ENCODE data around the gene SLC39A3. TPM values are rescaled to one million over a fixed set of nuclear protein-coding genes. Genes with fewer than 3 reads are reported as not detected.

The SLC39A3 gene
- total RNA-seq, 2 experiments from 2014 or later, result 31.5 to 37.5 TPM

GRCh38 chr19:2732157-2732725 is 7.6 kb downstream of the SLC39A3 start:
- CTCF ChIA-PET, result no interaction called here
- DNase-seq, result no peak
- Mint-ChIP-seq H3K4me1 (no peaks in the 10 kb centered on the region), H3K4me3 (no peak overlapping the region), H3K27me3 (no peaks in the 10 kb centered on the region), H3K27ac (no peak overlapping the region), H3K36me3 (ENCODE audit: low read depth) (peaks cover 21% of the 10 kb centered on the region), H3K9me3 (no peaks in the 10 kb centered on the region)
- POLR2A ChIA-PET, result no interaction called here

GRCh38 chr19:2731181-2731995 is 8.4 kb downstream of the SLC39A3 start:
- Mint-ChIP-seq H3K27me3 (peaks cover 2% of the 10 kb centered on the region), H3K36me3 (ENCODE audit: low read depth) (peaks cover 13% of the 10 kb centered on the region), H3K4me3 (no peak overlapping the region), H3K27ac (no peak overlapping the region), H3K4me1 (no peaks in the 10 kb centered on the region), H3K9me3 (no peaks in the 10 kb centered on the region)
- ChIA-PET POLR2A (no interaction called here), CTCF (no interaction called here)
- DNase-seq, result no peak

DNA sequence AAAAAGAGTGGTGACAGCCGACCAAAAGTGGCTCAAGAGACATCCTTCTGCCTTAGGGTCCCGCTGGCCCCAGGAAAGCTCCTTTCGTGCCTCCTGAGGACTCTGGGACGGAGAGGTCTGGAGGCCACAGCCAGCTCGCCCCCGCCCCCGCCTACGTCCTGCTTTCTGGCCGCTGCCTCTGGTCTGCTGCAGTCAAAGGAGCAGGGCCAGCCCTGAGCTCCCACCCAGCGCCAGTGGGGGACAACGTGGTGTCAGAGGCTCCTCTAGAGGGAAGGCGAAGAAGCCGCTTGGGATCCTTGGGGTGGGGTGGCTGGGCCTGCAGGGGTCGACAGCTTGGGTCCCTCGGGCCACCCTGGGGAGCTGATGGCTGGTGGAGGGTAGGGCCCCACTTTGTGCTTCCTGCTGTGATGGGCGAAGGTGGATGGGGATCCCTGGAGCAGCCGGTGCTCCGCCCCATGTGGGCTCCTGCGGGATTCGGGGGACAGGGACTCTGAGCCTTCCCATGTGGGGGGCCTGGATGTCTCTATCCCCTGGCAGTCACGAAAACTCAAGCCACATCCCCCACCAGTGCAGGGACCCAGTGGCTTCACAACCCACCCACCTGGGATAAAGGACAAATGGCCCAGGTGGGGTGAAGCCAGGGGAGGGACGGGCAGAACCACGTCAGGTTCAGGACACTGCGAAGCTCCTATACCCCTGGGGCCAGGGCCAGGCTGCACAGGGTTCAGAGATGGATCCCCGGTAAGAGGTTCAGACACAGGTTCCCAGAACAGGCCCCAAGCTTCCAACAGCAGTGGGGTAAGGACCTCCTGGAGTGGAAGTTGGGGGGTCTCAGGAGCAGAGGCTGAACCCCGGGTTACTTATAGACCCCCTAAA is 9.6 kb downstream of the SLC39A3 start:
- Mint-ChIP-seq H3K36me3 (ENCODE audit: low read depth) (peaks cover 4% of the 10 kb centered on the region), H3K4me3 (no peak overlapping the region), H3K27me3 (peaks cover 5% of the 10 kb centered on the region), H3K4me1 (no peaks in the 10 kb centered on the region), H3K27ac (no peak overlapping the region), H3K9me3 (no peaks in the 10 kb centered on the region)
- CTCF ChIA-PET, result interaction anchor here (0.5 kb wide), 1 partner anchor 1611 kb away, joined by 3 read pairs; no protein-coding TSS in a partner anchor
- no peak for DNase-seq
- POLR2A ChIA-PET, result no interaction called here

- H3K36me3 Mint-ChIP-seq (ENCODE audit: low read depth), result no peaks in the 10 kb centered on the region
- CTCF ChIA-PET, result interaction anchor here (1.4 kb wide), 1 partner anchor 21 kb away, joined by 4 read pairs; no protein-coding TSS in a partner anchor
- H3K27ac Mint-ChIP-seq, result no peak overlapping the region
- H3K9me3 Mint-ChIP-seq, result no peaks in the 10 kb centered on the region
- POLR2A ChIA-PET, result no interaction called here
- no peaks in the 10 kb centered on the region for H3K4me1 Mint-ChIP-seq
- H3K4me3 Mint-ChIP-seq, result no peak overlapping the region
- DNase-seq, result no peak
- H3K27me3 Mint-ChIP-seq, result peaks cover 7% of the 10 kb centered on the region
These were observed 10.9 kb downstream of the SLC39A3 start for GRCh38 chr19:2728783-2729387.

DNA sequence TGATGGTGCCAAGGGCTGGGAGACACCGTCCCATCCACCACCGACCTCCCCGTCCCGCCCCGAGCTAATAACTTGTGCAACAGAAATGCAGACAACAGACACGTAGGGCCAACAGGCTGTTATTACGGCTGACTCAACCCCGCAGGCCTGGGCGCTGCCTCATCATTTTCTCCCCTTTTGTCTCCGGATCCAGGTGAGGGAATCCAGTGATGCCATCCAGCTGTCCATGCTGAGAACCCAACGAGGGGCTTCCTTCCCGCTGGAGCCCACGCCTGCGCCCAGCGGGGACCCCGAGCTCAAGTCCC is 12.2 kb downstream of the SLC39A3 start:
- CTCF ChIA-PET, result no interaction called here
- H3K27ac Mint-ChIP-seq, result no peak overlapping the region
- no peaks in the 10 kb centered on the region for H3K9me3 Mint-ChIP-seq
- H3K36me3 Mint-ChIP-seq (ENCODE audit: low read depth), result no peaks in the 10 kb centered on the region
- no peaks in the 10 kb centered on the region for H3K4me1 Mint-ChIP-seq
- POLR2A ChIA-PET, result no interaction called here
- peaks cover 7% of the 10 kb centered on the region for H3K27me3 Mint-ChIP-seq
- no peak for DNase-seq
- no peak overlapping the region for H3K4me3 Mint-ChIP-seq

- DNase-seq, result no peak
- Mint-ChIP-seq H3K4me3 (no peak overlapping the region), H3K36me3 (ENCODE audit: low read depth) (no peaks in the 10 kb centered on the region), H3K9me3 (no peaks in the 10 kb centered on the region), H3K27ac (no peak overlapping the region), H3K4me1 (no peaks in the 10 kb centered on the region), H3K27me3 (peaks cover 10% of the 10 kb centered on the region)
- POLR2A ChIA-PET, result no interaction called here
- CTCF ChIA-PET, result no interaction called here
These were observed 12.7 kb downstream of the SLC39A3 start for GRCh38 chr19:2726904-2727639.

DNA sequence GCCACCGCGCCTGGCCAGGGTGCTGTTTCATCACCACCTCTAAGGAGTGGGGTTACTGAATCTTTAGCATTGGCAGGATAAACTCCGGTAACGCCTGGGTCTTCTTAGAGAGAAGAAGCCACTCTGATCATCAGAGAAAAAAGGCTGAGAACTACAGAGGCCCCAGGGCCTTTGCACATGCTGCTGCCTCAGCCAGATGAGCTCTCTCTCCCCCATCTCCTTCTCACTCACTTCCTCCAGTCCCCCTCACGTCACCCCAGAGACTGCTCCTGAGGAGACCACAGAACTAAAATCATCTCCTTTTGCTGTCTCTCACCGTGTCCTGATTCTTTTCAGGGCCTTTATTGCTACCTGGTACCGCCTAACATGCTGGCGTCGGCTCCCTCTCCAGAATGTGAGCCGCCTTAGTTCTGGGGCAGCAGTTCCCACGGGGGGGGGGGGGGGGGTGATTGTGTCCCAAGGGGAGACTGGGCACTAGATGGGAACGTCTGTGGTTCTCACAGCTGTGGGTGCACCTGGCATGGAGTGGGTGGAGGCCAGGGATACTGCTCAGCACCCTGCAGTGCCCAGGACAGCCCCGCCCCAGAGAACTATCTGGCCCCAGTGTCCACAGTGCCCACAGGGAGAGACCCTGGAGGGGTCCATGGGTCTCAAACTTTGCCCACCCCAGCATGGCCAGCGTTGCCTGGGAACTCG is 13.5 kb downstream of the SLC39A3 start:
- no peaks in the 10 kb centered on the region for H3K9me3 Mint-ChIP-seq
- ChIA-PET CTCF (no interaction called here), POLR2A (no interaction called here)
- no peaks in the 10 kb centered on the region for H3K36me3 Mint-ChIP-seq (ENCODE audit: low read depth)
- no peak overlapping the region for H3K27ac Mint-ChIP-seq
- H3K27me3 Mint-ChIP-seq, result peaks cover 16% of the 10 kb centered on the region
- H3K4me3 Mint-ChIP-seq, result no peak overlapping the region
- no peak for DNase-seq
- H3K4me1 Mint-ChIP-seq, result peaks cover 3% of the 10 kb centered on the region

DNA sequence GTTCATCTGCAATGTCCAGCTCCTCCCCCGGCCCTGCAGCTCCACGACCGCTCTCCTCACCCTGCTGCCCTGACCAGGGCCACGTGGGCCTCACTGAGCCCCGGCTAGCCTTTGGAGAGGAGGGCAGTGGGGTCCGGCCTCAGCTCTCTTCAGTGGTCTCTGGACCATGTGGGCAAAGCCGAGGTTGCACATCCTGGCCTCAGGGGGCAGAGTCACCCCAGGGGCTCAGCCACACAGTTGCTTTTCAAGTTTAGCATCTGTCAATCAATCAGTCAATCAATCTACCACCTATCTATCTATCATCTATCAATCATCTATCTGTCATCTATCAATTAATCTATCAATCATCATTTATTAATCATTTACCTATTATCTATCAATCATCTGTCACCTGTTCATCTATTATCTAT is 15.7 kb downstream of the SLC39A3 start:
- DNase-seq, result no peak
- no peak overlapping the region for H3K4me3 Mint-ChIP-seq
- CTCF ChIA-PET, result no interaction called here

DNA sequence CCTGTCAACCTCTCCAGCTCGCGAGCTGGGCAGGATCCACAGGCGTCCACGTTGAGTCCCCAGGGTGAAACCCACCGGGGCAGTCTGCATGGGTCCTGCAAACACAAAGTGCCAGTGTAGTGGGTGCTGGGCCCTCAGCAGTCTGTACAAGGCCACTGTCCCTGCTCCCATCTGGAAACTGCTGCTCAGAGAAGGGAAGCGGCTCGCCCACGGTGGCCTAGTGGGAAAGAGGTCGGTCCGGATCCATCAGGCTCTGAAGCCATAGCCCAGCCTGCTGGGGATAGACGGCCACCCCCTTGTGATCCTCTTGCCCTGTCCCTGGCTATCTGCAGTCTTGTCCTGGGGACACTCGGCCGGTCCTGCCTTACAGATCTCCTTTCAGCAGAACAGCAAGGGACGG is 16.1 kb downstream of the SLC39A3 start:
- no peak overlapping the region for H3K27ac Mint-ChIP-seq
- no peaks in the 10 kb centered on the region for H3K9me3 Mint-ChIP-seq
- no peak overlapping the region for H3K4me3 Mint-ChIP-seq
- no peak for DNase-seq
- H3K36me3 Mint-ChIP-seq (ENCODE audit: low read depth), result no peaks in the 10 kb centered on the region
- H3K4me1 Mint-ChIP-seq, result peaks cover 3% of the 10 kb centered on the region
- ChIA-PET POLR2A (no interaction called here), CTCF (interaction anchor here (1.2 kb wide), 1 partner anchor 26 kb away, joined by 3 read pairs; no protein-coding TSS in a partner anchor)
- peaks cover 25% of the 10 kb centered on the region for H3K27me3 Mint-ChIP-seq

More for the DNA sequence above, 15.7 kb downstream of the SLC39A3 start:
- POLR2A ChIA-PET, result no interaction called here
- H3K36me3 Mint-ChIP-seq (ENCODE audit: low read depth), result no peaks in the 10 kb centered on the region
- H3K9me3 Mint-ChIP-seq, result no peaks in the 10 kb centered on the region
- peaks cover 24% of the 10 kb centered on the region for H3K27me3 Mint-ChIP-seq
- peaks cover 3% of the 10 kb centered on the region for H3K4me1 Mint-ChIP-seq
- H3K27ac Mint-ChIP-seq, result no peak overlapping the region

DNA sequence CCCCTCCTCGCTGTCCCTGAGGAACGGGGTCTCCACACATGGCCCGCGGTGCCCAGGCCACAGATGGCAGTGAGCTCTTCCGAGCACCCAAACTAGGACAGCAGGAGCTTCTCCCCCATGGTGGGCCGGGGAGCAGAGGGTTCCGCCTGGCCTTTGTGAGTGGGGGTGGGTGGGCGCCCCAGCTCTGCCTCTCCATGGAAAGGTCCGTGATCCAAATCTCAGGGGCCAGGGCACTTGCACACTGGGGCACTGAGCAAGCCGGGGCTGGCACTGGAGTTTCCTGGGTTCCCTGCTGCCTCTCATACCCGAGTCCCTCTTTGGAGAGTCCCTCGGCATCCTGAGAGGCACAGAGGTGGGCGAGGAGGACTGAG is 16.5 kb downstream of the SLC39A3 start:
- no peaks in the 10 kb centered on the region for H3K9me3 Mint-ChIP-seq
- CTCF ChIA-PET, result interaction anchor here (0.6 to 1.2 kb wide), 2 partner anchors 27 to 1027 kb away, joined by 3 read pairs; no protein-coding TSS in a partner anchor
- POLR2A ChIA-PET, result no interaction called here

DNA sequence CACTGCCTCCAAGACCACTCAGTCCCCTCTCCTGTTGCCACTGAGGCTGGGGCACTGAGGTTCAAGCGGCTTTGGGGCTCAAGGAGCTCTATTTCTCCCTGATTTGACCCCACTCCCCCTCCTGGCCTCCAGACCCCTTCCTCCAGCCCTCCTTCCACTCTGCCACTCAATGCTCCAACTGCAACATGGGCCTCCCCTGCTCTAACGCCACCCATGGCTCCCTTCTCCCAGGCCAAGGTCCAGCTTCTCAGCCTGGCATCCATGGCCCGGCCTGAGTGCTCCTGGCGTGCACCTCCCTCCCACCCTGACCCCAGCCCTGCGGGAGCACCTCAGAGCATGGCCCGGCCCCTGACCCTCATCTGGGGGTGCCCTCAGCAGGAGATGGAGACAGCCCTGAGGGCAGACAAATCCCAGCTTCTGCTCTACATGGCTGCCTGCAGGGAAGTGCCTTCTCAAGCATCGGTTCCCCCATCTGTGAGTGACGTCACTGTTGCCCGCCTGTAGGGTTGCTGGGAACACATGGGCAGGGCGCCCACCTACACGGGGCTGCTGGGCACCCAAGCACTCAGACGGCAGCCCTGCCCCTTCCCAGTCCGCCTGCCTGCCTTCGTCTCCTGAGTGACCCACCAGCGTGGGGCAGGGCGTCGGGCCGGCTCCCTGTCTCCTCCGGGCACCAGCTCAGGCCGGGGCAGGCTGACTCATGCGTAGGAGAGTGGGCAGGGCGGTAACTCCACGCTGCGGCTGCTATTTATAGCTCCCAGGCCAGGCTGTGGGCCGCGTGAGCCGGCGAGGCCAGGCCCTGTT is 17.1 kb downstream of the SLC39A3 start:
- ChIA-PET CTCF (interaction anchor here (0.6 to 1.2 kb wide), 2 partner anchors 27 to 1027 kb away, joined by 3 read pairs; no protein-coding TSS in a partner anchor), POLR2A (no interaction called here)
- H3K9me3 Mint-ChIP-seq, result no peaks in the 10 kb centered on the region
- H3K4me3 Mint-ChIP-seq, result no peak overlapping the region
- H3K27me3 Mint-ChIP-seq, result peaks cover 25% of the 10 kb centered on the region
- H3K36me3 Mint-ChIP-seq (ENCODE audit: low read depth), result no peaks in the 10 kb centered on the region
- no peak for DNase-seq
- no peak overlapping the region for H3K27ac Mint-ChIP-seq
- peaks cover 3% of the 10 kb centered on the region for H3K4me1 Mint-ChIP-seq

More for the DNA sequence above, 16.5 kb downstream of the SLC39A3 start:
- Mint-ChIP-seq H3K36me3 (ENCODE audit: low read depth) (no peaks in the 10 kb centered on the region), H3K27ac (no peak overlapping the region), H3K4me3 (no peak overlapping the region), H3K4me1 (peaks cover 3% of the 10 kb centered on the region), H3K27me3 (peaks cover 25% of the 10 kb centered on the region)
- DNase-seq, result no peak

Measured in activated CD4-positive, alpha-beta T cell treated with anti-CD3 and anti-CD28 coated beads, Interleukin-2, amount 10 ng/mL, durations not matched to agents 7 days and 5 days (primary cell).